ENCODE results near the gene CCDC122.

GRCh38 chr13:43877766-43878165 lies 1.8 kb downstream of the CCDC122 start:
- TF ChIP-seq MAX (IDR thresholded peaks at IDR 0.05) (no peak), CTCF (IDR thresholded peaks at IDR 0.05; ENCODE audit: low read depth, low read length, missing input control) (no peak), HNF4G (IDR thresholded peaks at IDR 0.05) (no peak), YY1 (IDR thresholded peaks at IDR 0.05) (no peak)

All from liver (tissue), 3 donors.